Natural killer cell treated with Interleukin-12 subunit alpha and Interleukin-12 subunit beta and Interleukin-15 and Interleukin-18, amount 100 ng/mL, for 72 hours (primary cell): Measurements from ENCODE around the gene OR52E1. TPM values are rescaled to one million over a fixed set of nuclear protein-coding genes. Genes with fewer than 3 reads are reported as not detected.
"Not testable (repeated sequence)": the region's sequence is repeated elsewhere in the genome, so short reads cannot be mapped to it uniquely, and the experiment has no call there.

ENCODE experiments used
- ATAC-seq, 2 donors: fragments of 150-1000 bp; cut with Tn5 transposase in 1 of 2; sonication (Bioruptor Pico), chemical (Tn5 transposase) in 1 of 2; 2 replicates each; pipeline ENCODE4 v1.10.0; 2021
- DNase-seq: peaks from one replicate; pipeline ENCODE4 v3.0.0; 2022; ENCODE audit warnings: low spot score
- H3K27ac Mint-ChIP-seq, 2 donors: 1 replicate in 1 of 2; 2 replicates in 1 of 2; pipeline ENCODE4 v1.8.0; 2022; ENCODE audit warnings: mixed read lengths in 2 of 2, mild to moderate bottlenecking in 1 of 2, moderate library complexity in 1 of 2
- H3K27me3 Mint-ChIP-seq, 2 donors: 1 replicate in 1 of 2; 2 replicates in 1 of 2; pipeline ENCODE4 v1.8.0; 2022; ENCODE audit warnings: mixed read lengths in 2 of 2
- H3K36me3 Mint-ChIP-seq: one replicate; pipeline ENCODE4 v1.8.0; 2022; ENCODE audit warnings: mixed read lengths
- H3K4me1 Mint-ChIP-seq, 2 donors: 1 replicate in 1 of 2; 2 replicates in 1 of 2; pipeline ENCODE4 v1.8.0; 2022; ENCODE audit warnings: low read depth in 2 of 2, mixed read lengths in 2 of 2, mild to moderate bottlenecking in 1 of 2
- H3K4me3 Mint-ChIP-seq: one replicate; pipeline ENCODE4 v1.8.0; 2022; ENCODE audit warnings: mixed read lengths
- H3K9me3 Mint-ChIP-seq: 2 replicates; pipeline ENCODE4 v1.8.0; 2022; ENCODE audit warnings: mixed read lengths
- total RNA-seq, 2 donors: library from RNA; stranded (reverse); gene quantifications; one replicate each; pipeline ENCODE4 v1.2.3, GENCODE V29; 2022

The OR52E1 gene
- not detected for total RNA-seq

GRCh38 chr11:5069272-5069671, at the start of gene OR52E1:
OR52E1 (plus strand) TSS chr11:5069572.
- DNase-seq (no peak), ATAC-seq (no peak)
- no peak within 1 kb of the TSS for H3K27ac Mint-ChIP-seq
- H3K36me3 Mint-ChIP-seq: no peaks in the 10 kb centered on the region
- no peak within 1 kb of the TSS for H3K4me3 Mint-ChIP-seq
- H3K9me3 Mint-ChIP-seq: peaks cover 3% of the 10 kb centered on the region
- H3K27me3 Mint-ChIP-seq: peaks cover 4 to 6% of the 10 kb centered on the region in 2 donors
- H3K4me1 Mint-ChIP-seq: no peaks in the 10 kb centered on the region

DNA sequence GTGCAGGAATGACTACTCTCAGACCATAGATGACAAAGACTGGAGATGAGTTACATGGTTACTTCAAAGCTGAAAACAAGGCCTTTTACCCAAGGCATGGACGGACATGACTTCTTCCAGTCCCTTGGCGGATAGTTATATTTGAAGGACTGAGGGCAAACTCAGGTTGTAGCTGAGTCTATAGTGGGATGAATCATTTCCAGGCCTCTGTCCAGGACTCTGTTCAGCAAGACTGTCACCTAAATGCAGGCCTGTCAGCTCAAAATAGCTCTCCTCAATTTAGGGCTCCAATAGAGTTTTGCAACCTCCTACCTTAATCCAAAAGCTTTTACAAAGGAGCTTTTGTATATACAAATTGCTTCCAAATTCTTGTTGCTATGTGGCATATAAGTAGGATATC, 47.4 kb upstream of the OR52E1 start:
- ATAC-seq (no peak), DNase-seq (no peak)
- H3K9me3 Mint-ChIP-seq: peaks cover 21% of the 10 kb centered on the region
- H3K27ac Mint-ChIP-seq: no peak overlapping the region
- H3K4me3 Mint-ChIP-seq: no peak overlapping the region
- peaks cover 6% of the 10 kb centered on the region for H3K36me3 Mint-ChIP-seq
- H3K4me1 Mint-ChIP-seq: no peaks in the 10 kb centered on the region
- no peaks in the 10 kb centered on the region for H3K27me3 Mint-ChIP-seq

DNA sequence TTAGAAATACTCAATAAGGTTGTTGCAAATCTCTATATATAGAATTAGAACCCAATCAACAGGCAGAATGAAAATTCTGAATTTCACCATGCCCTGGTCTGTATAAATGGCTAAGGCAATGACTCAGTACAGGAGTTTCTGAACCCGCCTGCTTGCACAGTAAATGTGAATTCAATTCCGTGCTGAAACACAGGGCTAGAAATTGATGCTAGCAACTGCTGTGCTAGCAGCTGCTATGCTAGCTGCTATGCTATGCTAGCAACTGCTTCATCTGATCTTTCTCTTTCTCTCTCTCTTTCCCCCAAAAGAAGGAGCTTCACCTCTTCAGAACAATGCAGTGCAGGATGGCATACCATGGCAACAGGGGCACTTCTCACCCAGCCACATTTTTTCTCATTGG, 32.7 kb upstream of the OR52E1 start:
- Mint-ChIP-seq H3K27me3 (no peaks in the 10 kb centered on the region), H3K27ac (no peak overlapping the region), H3K4me3 (no peak overlapping the region)

DNA sequence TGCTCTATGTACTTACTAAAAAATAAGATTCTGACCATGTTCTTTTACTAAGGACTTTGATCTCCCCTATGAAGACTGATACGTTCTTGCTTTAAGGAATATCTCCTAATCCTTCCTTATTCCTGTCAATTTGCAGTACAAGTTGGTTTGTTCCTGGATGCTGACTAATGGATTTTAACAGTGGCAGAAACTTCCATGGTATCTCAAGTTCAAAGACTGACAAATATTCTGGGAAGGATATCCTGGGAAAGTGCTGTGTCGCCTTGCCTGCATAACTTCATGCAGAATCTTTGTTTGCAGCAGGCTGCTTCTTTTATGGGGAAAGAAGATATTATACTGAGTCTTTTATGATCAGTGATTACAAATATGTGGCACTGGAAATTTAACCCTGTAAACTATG, 31.4 kb upstream of the OR52E1 start:
- Mint-ChIP-seq H3K4me1 (no peaks in the 10 kb centered on the region), H3K9me3 (peaks cover 8% of the 10 kb centered on the region), H3K27me3 (no peaks in the 10 kb centered on the region), H3K36me3 (no peaks in the 10 kb centered on the region), H3K27ac (no peak overlapping the region), H3K4me3 (no peak overlapping the region)
- no peak for DNase-seq
- ATAC-seq: no peak

More for the DNA sequence above, 32.7 kb upstream of the OR52E1 start:
- peaks cover 4% of the 10 kb centered on the region for H3K9me3 Mint-ChIP-seq
- H3K36me3 Mint-ChIP-seq: no peaks in the 10 kb centered on the region
- no peaks in the 10 kb centered on the region for H3K4me1 Mint-ChIP-seq
- ATAC-seq (no peak), DNase-seq (no peak)

GRCh38 chr11:5038341-5038740, 31.0 kb upstream of the OR52E1 start:
- H3K27me3 Mint-ChIP-seq: no peaks in the 10 kb centered on the region
- ATAC-seq (no peak), DNase-seq (no peak)
- H3K9me3 Mint-ChIP-seq: peaks cover 8% of the 10 kb centered on the region
- no peak overlapping the region for H3K4me3 Mint-ChIP-seq
- no peak overlapping the region for H3K27ac Mint-ChIP-seq
- H3K4me1 Mint-ChIP-seq: no peaks in the 10 kb centered on the region
- H3K36me3 Mint-ChIP-seq: no peaks in the 10 kb centered on the region

GRCh38 chr11:5040876-5041275, 28.5 kb upstream of the OR52E1 start:
- no peak for DNase-seq
- no peak overlapping the region for H3K4me3 Mint-ChIP-seq
- no peak overlapping the region for H3K27ac Mint-ChIP-seq
- H3K4me1 Mint-ChIP-seq: no peaks in the 10 kb centered on the region
- H3K36me3 Mint-ChIP-seq: no peaks in the 10 kb centered on the region
- no peaks in the 10 kb centered on the region for H3K27me3 Mint-ChIP-seq
- no peak for ATAC-seq
- peaks cover 8% of the 10 kb centered on the region for H3K9me3 Mint-ChIP-seq

DNA sequence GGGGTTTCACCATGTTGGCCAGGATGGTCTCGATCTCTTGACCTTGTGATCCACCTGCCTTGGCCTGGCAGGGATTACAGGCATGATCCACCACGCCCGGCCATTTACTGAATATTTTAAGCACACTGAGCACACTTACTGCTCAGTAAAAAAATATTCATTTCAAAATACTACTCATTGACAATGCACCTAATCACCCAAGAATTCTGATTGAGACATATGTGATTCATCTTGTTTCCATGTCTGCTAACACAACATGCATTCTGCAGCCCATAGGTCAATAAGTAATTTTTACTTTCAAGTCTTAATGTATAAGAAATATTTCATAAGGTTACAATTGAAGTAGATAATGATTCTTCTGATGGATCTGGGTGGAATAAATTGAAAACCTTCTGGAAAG, 27.3 kb upstream of the OR52E1 start:
- Mint-ChIP-seq H3K9me3 (peaks cover 8% of the 10 kb centered on the region), H3K4me1 (no peaks in the 10 kb centered on the region), H3K36me3 (no peaks in the 10 kb centered on the region), H3K4me3 (no peak overlapping the region), H3K27me3 (no peaks in the 10 kb centered on the region), H3K27ac (no peak overlapping the region)
- ATAC-seq (no peak), DNase-seq (no peak)

GRCh38 chr11:5043380-5043779, 26.0 kb upstream of the OR52E1 start:
- no peaks in the 10 kb centered on the region for H3K27me3 Mint-ChIP-seq
- no peak for DNase-seq
- H3K36me3 Mint-ChIP-seq: no peaks in the 10 kb centered on the region
- no peaks in the 10 kb centered on the region for H3K4me1 Mint-ChIP-seq
- peaks cover 4% of the 10 kb centered on the region for H3K9me3 Mint-ChIP-seq
- no peak overlapping the region for H3K27ac Mint-ChIP-seq
- no peak overlapping the region for H3K4me3 Mint-ChIP-seq
- no peak for ATAC-seq

DNA sequence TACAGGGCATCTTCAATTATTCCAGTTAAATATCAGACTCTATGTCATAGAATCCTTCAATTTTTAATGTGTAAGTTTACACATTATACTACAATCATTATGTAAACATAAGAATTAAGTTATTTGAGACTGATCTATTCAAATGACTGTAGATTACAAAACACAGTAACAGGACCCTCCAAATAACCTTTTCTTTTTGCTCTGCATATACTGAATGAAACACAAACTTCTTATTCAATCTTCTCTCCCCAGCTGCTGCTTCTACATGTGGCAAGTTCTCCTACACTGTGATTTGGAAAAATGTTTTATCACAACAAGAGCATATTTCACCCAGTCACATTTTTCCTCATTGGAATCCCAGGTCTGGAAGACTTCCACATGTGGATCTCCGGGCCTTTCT, 23.1 kb upstream of the OR52E1 start, which contains the start of gene OR52J3:
Gene OR52J3 (plus strand): TSS at position 301 of the 400 bp plus-strand sequence. CDS start 0 bp downstream, at position 301.
- H3K27ac Mint-ChIP-seq: no peak within 1 kb of the TSS
- H3K4me1 Mint-ChIP-seq: no peaks in the 10 kb centered on the region
- H3K9me3 Mint-ChIP-seq: peaks cover 4% of the 10 kb centered on the region
- ATAC-seq (no peak), DNase-seq (no peak)
- no peak within 1 kb of the TSS for H3K4me3 Mint-ChIP-seq
- peaks cover 0 to 7% of the 10 kb centered on the region in 2 donors for H3K27me3 Mint-ChIP-seq
- no peaks in the 10 kb centered on the region for H3K36me3 Mint-ChIP-seq

- H3K4me3 Mint-ChIP-seq: no peak overlapping the region
- no peak for ATAC-seq
- H3K9me3 Mint-ChIP-seq: peaks cover 4% of the 10 kb centered on the region
- no peak for DNase-seq
- H3K27ac Mint-ChIP-seq: no peak overlapping the region
- H3K27me3 Mint-ChIP-seq: peaks cover 0 to 7% of the 10 kb centered on the region in 2 donors
- H3K4me1 Mint-ChIP-seq: no peaks in the 10 kb centered on the region
- H3K36me3 Mint-ChIP-seq: no peaks in the 10 kb centered on the region
These were observed 22.5 kb upstream of the OR52E1 start for GRCh38 chr11:5046754-5047330.

DNA sequence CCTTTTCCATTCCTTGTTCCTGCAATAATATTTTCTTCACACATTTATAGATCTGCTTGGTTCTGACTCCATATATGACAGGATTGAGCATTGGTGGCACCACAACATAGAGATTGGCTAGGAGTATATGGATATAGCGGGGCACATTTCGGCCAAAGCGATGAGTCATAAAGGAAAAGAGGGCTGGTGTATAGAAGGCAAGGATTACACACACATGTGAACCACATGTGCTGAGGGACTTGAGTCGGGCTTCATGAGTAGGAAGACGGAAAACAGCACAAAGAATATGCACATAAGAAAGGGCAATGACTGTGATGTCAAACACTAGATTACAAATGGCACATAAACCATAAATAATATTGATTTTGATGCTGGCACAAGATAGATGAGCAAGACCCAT, 10.7 kb upstream of the OR52E1 start:
- H3K36me3 Mint-ChIP-seq, ATAC-seq, H3K27me3 Mint-ChIP-seq, H3K4me1 Mint-ChIP-seq, H3K27ac Mint-ChIP-seq, H3K4me3 Mint-ChIP-seq, DNase-seq, H3K9me3 Mint-ChIP-seq: not testable (repeated sequence)

- no peak within 1 kb of the TSS for H3K4me3 Mint-ChIP-seq
- no peaks in the 10 kb centered on the region for H3K4me1 Mint-ChIP-seq
These were observed 10.0 kb upstream of the OR52E1 start, which contains the start of gene OR52E2 for GRCh38 chr11:5059391-5059790. OR52E2 (minus strand) TSS chr11:5059627; CDS start chr11:5059627, 0 bp downstream.

DNA sequence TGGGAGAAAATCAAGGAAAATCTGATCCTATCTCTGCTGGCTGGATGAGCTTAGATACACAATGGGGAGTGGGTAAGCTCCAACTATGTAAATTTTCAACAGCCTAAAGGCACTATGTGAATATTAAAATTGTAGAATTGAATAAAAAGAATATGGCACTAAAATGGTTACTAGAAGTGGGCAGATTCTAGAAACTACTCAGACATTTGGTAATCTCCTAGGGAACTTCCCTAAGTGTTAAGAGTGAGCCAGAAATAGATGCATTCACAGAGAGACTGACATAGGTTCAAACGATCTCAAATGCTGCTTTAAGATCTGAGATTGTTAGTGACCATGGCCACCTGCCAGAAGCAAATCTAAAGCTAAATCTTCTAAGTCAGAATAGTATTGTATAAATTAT, 4.3 kb upstream of the OR52E1 start:
- no peak for ATAC-seq
- DNase-seq: no peak
- H3K4me1 Mint-ChIP-seq: no peaks in the 10 kb centered on the region
- H3K36me3 Mint-ChIP-seq: no peaks in the 10 kb centered on the region
- peaks cover 6 to 8% of the 10 kb centered on the region in 2 donors for H3K27me3 Mint-ChIP-seq
- H3K4me3 Mint-ChIP-seq: no peak overlapping the region
- H3K27ac Mint-ChIP-seq: no peak overlapping the region
- peaks cover 3% of the 10 kb centered on the region for H3K9me3 Mint-ChIP-seq

More at GRCh38 chr11:5059391-5059790, 10.0 kb upstream of the OR52E1 start, which contains the start of gene OR52E2:
- peaks cover 3 to 4% of the 10 kb centered on the region in 2 donors for H3K27me3 Mint-ChIP-seq
- no peak within 1 kb of the TSS for H3K27ac Mint-ChIP-seq
- H3K9me3 Mint-ChIP-seq: peaks cover 2% of the 10 kb centered on the region
- H3K36me3 Mint-ChIP-seq: no peaks in the 10 kb centered on the region
- no peak for ATAC-seq
- no peak for DNase-seq

DNA sequence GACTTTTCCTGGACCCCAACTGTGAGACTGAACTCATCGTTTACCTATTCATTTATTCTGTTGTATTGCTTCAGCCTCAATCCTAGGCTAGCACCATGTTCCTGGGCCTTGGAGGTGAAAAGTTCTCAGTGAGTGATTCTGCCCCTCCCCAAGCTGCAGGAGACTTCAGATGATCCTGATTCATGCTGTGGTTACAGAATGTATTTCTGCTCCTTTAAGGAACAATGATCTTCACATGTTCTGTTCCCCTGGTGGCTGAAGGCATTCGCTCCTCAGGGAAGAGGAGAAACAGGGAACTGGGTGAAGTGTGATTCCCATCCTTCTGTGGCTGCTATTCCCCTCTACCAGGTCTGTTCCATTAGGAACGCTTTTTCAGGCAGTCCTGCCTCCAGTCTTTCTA, 2.4 kb downstream of the OR52E1 start:
- no peak for DNase-seq
- Mint-ChIP-seq H3K36me3 (no peaks in the 10 kb centered on the region), H3K4me3 (no peak overlapping the region), H3K4me1 (no peaks in the 10 kb centered on the region), H3K9me3 (peaks cover 3% of the 10 kb centered on the region), H3K27ac (no peak overlapping the region), H3K27me3 (peaks cover 0 to 8% of the 10 kb centered on the region in 2 donors)
- ATAC-seq: no peak

DNA sequence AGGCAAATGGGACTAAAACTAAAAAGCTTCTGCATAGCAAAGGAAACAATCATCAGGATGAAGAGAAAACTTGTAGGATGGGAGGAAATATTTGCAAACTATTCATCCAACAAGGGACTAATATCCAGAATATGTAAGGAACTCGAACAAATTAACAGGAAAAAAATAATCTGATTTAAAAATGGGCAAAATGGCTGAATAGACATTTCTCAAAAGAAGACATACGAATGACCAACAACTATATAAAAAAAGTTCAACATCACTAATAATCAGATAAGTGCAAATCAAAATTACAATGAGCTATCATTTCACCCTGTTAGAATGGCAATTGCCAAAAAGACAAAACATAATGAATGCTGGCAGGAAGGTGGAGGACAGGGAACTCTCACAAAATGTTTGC, 12.0 kb downstream of the OR52E1 start:
- Mint-ChIP-seq H3K36me3 (no peaks in the 10 kb centered on the region), H3K9me3 (no peaks in the 10 kb centered on the region), H3K27me3 (peaks cover 0 to 18% of the 10 kb centered on the region in 2 donors), H3K4me1 (no peaks in the 10 kb centered on the region), H3K27ac (no peak overlapping the region), H3K4me3 (no peak overlapping the region)
- ATAC-seq: no peak
- no peak for DNase-seq
